Activated naive CD8-positive, alpha-beta T cell (primary cell): ENCODE data around the gene LRMDA.

Experiments used
- H3K27ac Mint-ChIP-seq: one replicate; pipeline ENCODE4 v1.8.0; 2021; ENCODE audit warnings: mixed read lengths
- H3K27me3 Mint-ChIP-seq: one replicate; pipeline ENCODE4 v1.8.0; 2021; ENCODE audit warnings: mixed read lengths
- H3K36me3 Mint-ChIP-seq: one replicate; pipeline ENCODE4 v1.8.0; 2021; ENCODE audit warnings: mixed read lengths
- H3K4me1 Mint-ChIP-seq: one replicate; pipeline ENCODE4 v1.8.0; 2021; ENCODE audit warnings: low read depth, mixed read lengths
- H3K4me3 Mint-ChIP-seq: one replicate; pipeline ENCODE4 v1.8.0; 2021; ENCODE audit warnings: mild to moderate bottlenecking, mixed read lengths
- H3K9me3 Mint-ChIP-seq: one replicate; pipeline ENCODE4 v1.8.0; 2021; ENCODE audit warnings: low read depth, mixed read lengths

Gene LRMDA

GRCh38 chr10:76201962-76202361 is 770.5 kb downstream of the LRMDA start:
- H3K4me3 Mint-ChIP-seq = no peak overlapping the region
- H3K27ac Mint-ChIP-seq = no peak overlapping the region
- H3K36me3 Mint-ChIP-seq = no peaks in the 10 kb centered on the region
- H3K27me3 Mint-ChIP-seq = no peaks in the 10 kb centered on the region
- H3K4me1 Mint-ChIP-seq = no peaks in the 10 kb centered on the region
- no peaks in the 10 kb centered on the region for H3K9me3 Mint-ChIP-seq

GRCh38 chr10:76202777-76203176 is 771.4 kb downstream of the LRMDA start:
- no peaks in the 10 kb centered on the region for H3K4me1 Mint-ChIP-seq
- H3K27ac Mint-ChIP-seq = no peak overlapping the region
- H3K27me3 Mint-ChIP-seq = no peaks in the 10 kb centered on the region
- no peak overlapping the region for H3K4me3 Mint-ChIP-seq
- H3K36me3 Mint-ChIP-seq = no peaks in the 10 kb centered on the region
- no peaks in the 10 kb centered on the region for H3K9me3 Mint-ChIP-seq

- no peaks in the 10 kb centered on the region for H3K27me3 Mint-ChIP-seq
- no peaks in the 10 kb centered on the region for H3K4me1 Mint-ChIP-seq
- H3K36me3 Mint-ChIP-seq = no peaks in the 10 kb centered on the region
- no peak overlapping the region for H3K27ac Mint-ChIP-seq
- no peaks in the 10 kb centered on the region for H3K9me3 Mint-ChIP-seq
- no peak overlapping the region for H3K4me3 Mint-ChIP-seq
These were observed 773.9 kb downstream of the LRMDA start for GRCh38 chr10:76205361-76205760.

- H3K27ac Mint-ChIP-seq = no peak overlapping the region
- no peaks in the 10 kb centered on the region for H3K36me3 Mint-ChIP-seq
- no peak overlapping the region for H3K4me3 Mint-ChIP-seq
- H3K27me3 Mint-ChIP-seq = no peaks in the 10 kb centered on the region
- H3K4me1 Mint-ChIP-seq = no peaks in the 10 kb centered on the region
- H3K9me3 Mint-ChIP-seq = no peaks in the 10 kb centered on the region
These were observed 775.5 kb downstream of the LRMDA start for GRCh38 chr10:76206797-76207352.

- H3K27me3 Mint-ChIP-seq = no peaks in the 10 kb centered on the region
- H3K4me3 Mint-ChIP-seq = no peak overlapping the region
- no peaks in the 10 kb centered on the region for H3K9me3 Mint-ChIP-seq
These were observed 777.7 kb downstream of the LRMDA start for GRCh38 chr10:76209135-76209534.

GRCh38 chr10:76210211-76210610 is 778.8 kb downstream of the LRMDA start:
- Mint-ChIP-seq H3K27me3 (no peaks in the 10 kb centered on the region), H3K4me3 (no peak overlapping the region), H3K4me1 (no peaks in the 10 kb centered on the region), H3K9me3 (no peaks in the 10 kb centered on the region), H3K36me3 (no peaks in the 10 kb centered on the region), H3K27ac (no peak overlapping the region)

More at GRCh38 chr10:76209135-76209534, 777.7 kb downstream of the LRMDA start:
- no peak overlapping the region for H3K27ac Mint-ChIP-seq
- no peaks in the 10 kb centered on the region for H3K4me1 Mint-ChIP-seq
- no peaks in the 10 kb centered on the region for H3K36me3 Mint-ChIP-seq

- Mint-ChIP-seq H3K27ac (no peak overlapping the region), H3K27me3 (no peaks in the 10 kb centered on the region), H3K9me3 (no peaks in the 10 kb centered on the region), H3K4me1 (no peaks in the 10 kb centered on the region), H3K4me3 (no peak overlapping the region), H3K36me3 (no peaks in the 10 kb centered on the region)
These were observed 780.3 kb downstream of the LRMDA start for GRCh38 chr10:76211691-76212090.

GRCh38 chr10:76213876-76214275 is 782.5 kb downstream of the LRMDA start:
- H3K9me3 Mint-ChIP-seq = no peaks in the 10 kb centered on the region
- H3K27ac Mint-ChIP-seq = no peak overlapping the region
- H3K27me3 Mint-ChIP-seq = no peaks in the 10 kb centered on the region
- no peaks in the 10 kb centered on the region for H3K36me3 Mint-ChIP-seq
- H3K4me1 Mint-ChIP-seq = no peaks in the 10 kb centered on the region
- H3K4me3 Mint-ChIP-seq = no peak overlapping the region

GRCh38 chr10:76218035-76218434 is 786.6 kb downstream of the LRMDA start:
- Mint-ChIP-seq H3K27me3 (no peaks in the 10 kb centered on the region), H3K27ac (no peak overlapping the region), H3K36me3 (no peaks in the 10 kb centered on the region), H3K9me3 (no peaks in the 10 kb centered on the region), H3K4me1 (no peaks in the 10 kb centered on the region), H3K4me3 (no peak overlapping the region)

GRCh38 chr10:76229341-76229740 is 797.9 kb downstream of the LRMDA start:
- Mint-ChIP-seq H3K9me3 (peaks cover 4% of the 10 kb centered on the region), H3K27ac (no peak overlapping the region), H3K4me3 (no peak overlapping the region), H3K4me1 (no peaks in the 10 kb centered on the region), H3K36me3 (no peaks in the 10 kb centered on the region), H3K27me3 (no peaks in the 10 kb centered on the region)

- Mint-ChIP-seq H3K27ac (no peak overlapping the region), H3K36me3 (no peaks in the 10 kb centered on the region), H3K4me3 (no peak overlapping the region), H3K4me1 (no peaks in the 10 kb centered on the region), H3K9me3 (peaks cover 4% of the 10 kb centered on the region), H3K27me3 (no peaks in the 10 kb centered on the region)
These were observed 799.5 kb downstream of the LRMDA start for GRCh38 chr10:76230921-76231285.

- Mint-ChIP-seq H3K27ac (no peak overlapping the region), H3K4me3 (no peak overlapping the region)
These were observed 800.0 kb downstream of the LRMDA start for GRCh38 chr10:76231286-76231934.

GRCh38 chr10:76234499-76235226 is 803.2 kb downstream of the LRMDA start:
- H3K27ac Mint-ChIP-seq = no peak overlapping the region
- no peak overlapping the region for H3K4me3 Mint-ChIP-seq
- peaks cover 3% of the 10 kb centered on the region for H3K27me3 Mint-ChIP-seq
- H3K36me3 Mint-ChIP-seq = no peaks in the 10 kb centered on the region
- no peaks in the 10 kb centered on the region for H3K4me1 Mint-ChIP-seq
- H3K9me3 Mint-ChIP-seq = peaks cover 3% of the 10 kb centered on the region

More at GRCh38 chr10:76231286-76231934, 800.0 kb downstream of the LRMDA start:
- H3K9me3 Mint-ChIP-seq = peaks cover 4% of the 10 kb centered on the region
- H3K27me3 Mint-ChIP-seq = no peaks in the 10 kb centered on the region
- H3K4me1 Mint-ChIP-seq = no peaks in the 10 kb centered on the region
- no peaks in the 10 kb centered on the region for H3K36me3 Mint-ChIP-seq

GRCh38 chr10:76236356-76236755 is 804.9 kb downstream of the LRMDA start:
- H3K27me3 Mint-ChIP-seq = peaks cover 3% of the 10 kb centered on the region
- no peak overlapping the region for H3K4me3 Mint-ChIP-seq
- H3K4me1 Mint-ChIP-seq = no peaks in the 10 kb centered on the region
- no peaks in the 10 kb centered on the region for H3K36me3 Mint-ChIP-seq
- peaks cover 3% of the 10 kb centered on the region for H3K9me3 Mint-ChIP-seq
- no peak overlapping the region for H3K27ac Mint-ChIP-seq

GRCh38 chr10:76242956-76243355 is 811.5 kb downstream of the LRMDA start:
- peaks cover 3% of the 10 kb centered on the region for H3K9me3 Mint-ChIP-seq
- H3K36me3 Mint-ChIP-seq = no peaks in the 10 kb centered on the region
- no peaks in the 10 kb centered on the region for H3K4me1 Mint-ChIP-seq
- no peak overlapping the region for H3K4me3 Mint-ChIP-seq
- no peak overlapping the region for H3K27ac Mint-ChIP-seq
- H3K27me3 Mint-ChIP-seq = peaks cover 3% of the 10 kb centered on the region
